Fibroblast of lung (primary cell): ENCODE data around the gene RAPGEF2.

Experiments used
- CTCF ChIP-seq, 2 donors: IDR thresholded peaks in 1 of 2; conservative IDR thresholded peaks in 1 of 2; 1 replicate in 1 of 2; 2 replicates in 1 of 2; pipeline ENCODE4 v1.5.1; 2011 to 2012; ENCODE audit warnings: low read length in 2 of 2, control low read depth in 1 of 2, inconsistent platforms in 1 of 2, low read depth in 1 of 2, mild to moderate bottlenecking in 1 of 2
- EZH2 ChIP-seq: IDR thresholded peaks from 2 replicates; pipeline ENCODE4 v1.5.1; 2012; ENCODE audit warnings: low read length, control low read depth, mild to moderate bottlenecking; ENCODE audit errors: missing control alignments

- TF ChIP-seq CTCF (conservative IDR thresholded peaks at IDR 0.05 in 1 of 2, IDR thresholded peaks at IDR 0.05 in 1 of 2; ENCODE audit: low read depth in 1 of 2, low read length in 2 of 2) (no peak), EZH2 (no peak)
These were observed 98.3 kb downstream of the RAPGEF2 start for GRCh38 chr4:159201168-159201567.
